ENCODE results near the gene GALR2.

- TF ChIP-seq CTCF (conservative IDR thresholded peaks at IDR 0.05; ENCODE audit: low read length) (no peak), EZH2phosphoT487 (IDR thresholded peaks at IDR 0.05; ENCODE audit: borderline replicate concordance, low read depth, low read length) (no peak)
Measured at GRCh38 chr17:76103274-76104139, 28.9 kb downstream of the GALR2 start, which contains the start of gene EXOC7.
